NCI-H2081 (cell line): ENCODE data around the gene TUBA8.
"Not testable (repeated sequence)": the region's sequence is repeated elsewhere in the genome, so short reads cannot be mapped to it uniquely, and the experiment has no call there.

Experiments used
- DNase-seq, 2 experiments: peaks; one replicate each; lab custom pipeline; 2025; lab: John Stamatoyannopoulos, UW

Gene TUBA8

GRCh38 chr22:18130699-18131429 lies 20.3 kb downstream of the TUBA8 start:
- DNase-seq: no peak

- no peak for DNase-seq
These were observed 22.8 kb downstream of the TUBA8 start for GRCh38 chr22:18133452-18133851.

GRCh38 chr22:18136563-18137320 lies 26.1 kb downstream of the TUBA8 start:
- DNase-seq: no peak

DNA sequence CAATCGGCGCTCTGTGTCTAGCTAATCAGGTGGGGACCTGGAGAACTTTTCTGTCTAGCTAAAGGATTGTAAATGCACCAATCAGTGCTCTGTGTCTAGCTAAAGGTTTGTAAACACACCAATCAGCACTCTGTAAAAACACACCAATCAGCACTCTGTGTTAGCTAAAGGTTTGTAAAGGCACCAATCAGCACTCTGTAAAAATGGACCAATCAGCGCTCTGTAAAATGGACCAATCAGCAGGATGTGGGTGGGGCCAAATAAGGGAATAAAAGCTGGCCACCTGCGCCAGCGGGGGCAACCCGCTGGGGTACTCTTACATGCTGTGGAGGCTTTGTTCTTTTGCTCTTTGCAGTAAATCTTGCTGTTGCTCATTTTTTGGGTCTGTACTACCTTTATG lies 30.4 kb downstream of the TUBA8 start:
- DNase-seq: not testable (repeated sequence)

DNA sequence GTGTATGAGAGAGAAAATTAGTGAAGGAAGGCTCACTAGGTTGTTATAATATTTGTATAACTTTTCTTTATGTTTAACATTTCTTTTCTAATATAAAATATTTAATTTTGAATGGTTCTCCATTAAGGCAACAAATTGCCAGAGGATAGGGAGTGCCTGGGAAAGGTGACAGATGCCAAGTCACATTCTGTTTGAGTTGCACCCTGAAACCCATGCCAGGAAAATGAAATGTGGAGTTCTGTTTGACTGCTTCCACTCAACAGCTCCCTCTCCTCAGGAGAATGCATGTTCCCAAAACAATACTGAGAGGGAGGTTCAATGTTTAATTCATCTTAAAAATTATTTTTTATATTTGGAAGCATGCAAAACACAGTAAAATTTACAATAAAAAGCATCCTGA lies 33.5 kb downstream of the TUBA8 start:
- DNase-seq: no peak

GRCh38 chr22:18145676-18146388 lies 35.2 kb downstream of the TUBA8 start:
- DNase-seq: no peak

GRCh38 chr22:18146389-18146753 lies 35.8 kb downstream of the TUBA8 start:
- no peak for DNase-seq

DNA sequence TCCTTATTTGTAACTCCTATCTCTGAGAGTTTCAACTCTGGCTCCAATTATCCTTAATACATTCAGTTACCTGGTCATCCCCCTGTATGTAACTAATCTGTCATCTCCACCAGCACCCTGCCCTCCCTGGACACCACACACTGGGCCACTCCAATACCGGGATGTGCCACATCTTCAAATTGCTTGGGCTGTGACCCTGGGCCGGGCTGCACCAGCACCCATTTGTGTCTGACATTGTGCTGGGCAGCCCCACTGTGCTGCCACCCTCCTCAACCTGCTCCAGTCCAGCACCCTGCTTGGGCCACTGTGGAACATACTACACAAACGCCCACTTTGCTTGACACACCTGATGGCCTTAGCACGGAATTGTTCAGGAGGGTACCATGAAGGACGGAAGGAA lies 37.2 kb downstream of the TUBA8 start:
- DNase-seq: no peak

DNA sequence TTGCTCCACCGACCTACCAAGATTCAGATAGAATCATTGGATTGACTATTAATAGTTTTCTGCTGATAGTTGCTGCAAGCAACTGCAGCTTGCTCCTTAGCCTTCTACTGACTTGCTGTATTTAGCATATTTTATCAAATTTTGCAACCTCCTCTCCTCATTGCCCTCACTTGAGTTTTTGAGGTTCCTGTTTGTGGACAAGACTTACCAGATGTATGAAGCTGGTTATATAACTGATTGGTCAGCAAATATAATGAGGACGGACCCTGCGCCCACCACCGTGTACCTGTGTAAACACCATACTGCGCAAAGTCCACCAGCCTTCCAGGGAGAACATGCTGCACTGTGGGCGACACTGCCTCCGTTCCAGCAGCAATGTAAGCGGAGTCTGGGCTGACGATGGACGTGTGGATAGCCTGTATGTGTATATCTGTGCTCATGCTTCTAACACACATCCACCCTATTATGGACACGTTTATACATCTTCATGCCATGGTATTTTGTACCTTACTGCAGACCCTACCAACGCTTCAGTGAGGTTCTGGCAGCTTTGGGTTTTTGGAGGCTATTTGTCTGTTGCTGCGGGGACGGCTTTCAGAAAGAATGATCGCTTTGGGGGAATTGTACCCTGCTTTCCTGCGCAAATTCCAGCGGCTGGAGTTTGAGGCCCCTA lies 37.8 kb downstream of the TUBA8 start:
- DNase-seq: no peak

- DNase-seq: no peak
These were observed 41.9 kb downstream of the TUBA8 start for GRCh38 chr22:18152519-18152918.

GRCh38 chr22:18154821-18155390 lies 44.3 kb downstream of the TUBA8 start:
- DNase-seq: no peak

- DNase-seq: not testable (repeated sequence)
These were observed 44.9 kb downstream of the TUBA8 start for GRCh38 chr22:18155546-18155945.

- peak; percentile 66 to 68 for DNase-seq
These were observed 46.5 kb downstream of the TUBA8 start for GRCh38 chr22:18156878-18157713.

DNA sequence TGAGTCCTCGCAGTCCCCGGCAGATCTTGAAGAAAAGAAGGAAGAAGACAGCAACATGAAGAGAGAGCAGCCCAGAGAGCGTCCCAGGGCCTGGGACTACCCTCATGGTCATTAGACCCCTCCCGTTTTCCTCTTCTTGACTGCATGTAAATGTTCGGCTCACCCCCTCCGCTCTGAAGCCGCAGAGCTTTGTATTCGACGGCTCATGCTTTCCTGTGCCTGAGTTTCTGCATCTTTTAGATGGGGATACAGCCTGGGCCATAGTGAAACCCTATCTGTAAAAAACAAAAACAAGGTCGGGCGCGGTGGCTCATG lies 47.1 kb downstream of the TUBA8 start:
- DNase-seq: no peak

GRCh38 chr22:18160641-18161040 lies 50.0 kb downstream of the TUBA8 start:
- not testable (repeated sequence) for DNase-seq

DNA sequence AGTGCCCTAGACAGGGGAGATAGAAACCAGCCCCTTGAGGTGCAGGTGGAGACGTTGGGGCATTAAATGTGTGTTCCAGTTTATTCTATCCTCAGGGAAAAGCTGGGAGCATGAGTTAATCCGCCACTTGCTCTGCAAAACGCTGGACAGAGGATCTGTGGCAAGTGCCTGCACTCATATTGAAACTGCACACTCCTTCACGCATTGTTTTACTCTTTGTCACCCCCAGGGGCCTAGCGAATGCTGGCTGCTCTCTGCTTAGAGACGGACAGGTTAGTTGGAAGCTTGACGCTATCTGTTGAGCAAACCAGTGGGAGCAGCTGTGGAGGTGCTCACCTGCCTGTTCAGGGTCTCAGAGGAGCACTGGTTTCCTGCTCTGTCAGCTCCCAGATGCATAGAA lies 53.2 kb downstream of the TUBA8 start:
- peak in 1 of 2 experiments; percentile 32 for DNase-seq

DNA sequence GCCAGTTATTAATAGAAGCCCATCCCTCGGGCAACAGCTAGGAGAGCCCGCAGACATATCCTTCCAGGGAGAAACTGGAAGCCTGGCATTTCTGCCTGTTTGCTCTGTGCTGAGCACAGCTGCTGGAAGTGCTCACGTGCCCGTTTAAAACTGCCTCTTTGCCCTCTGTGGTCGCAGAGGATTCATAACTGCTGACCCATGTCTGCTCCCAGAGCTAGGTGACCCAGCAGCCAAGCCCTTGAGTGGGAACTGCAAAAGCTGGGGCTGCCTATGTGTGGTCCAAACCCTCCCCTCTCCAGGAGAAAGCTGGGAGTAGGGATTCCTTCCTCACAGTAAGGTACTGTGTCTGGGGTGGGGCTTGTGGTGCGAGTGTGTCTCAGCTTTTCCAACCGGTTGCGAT lies 54.0 kb downstream of the TUBA8 start:
- DNase-seq: peak in 1 of 2 experiments; percentile 56

DNA sequence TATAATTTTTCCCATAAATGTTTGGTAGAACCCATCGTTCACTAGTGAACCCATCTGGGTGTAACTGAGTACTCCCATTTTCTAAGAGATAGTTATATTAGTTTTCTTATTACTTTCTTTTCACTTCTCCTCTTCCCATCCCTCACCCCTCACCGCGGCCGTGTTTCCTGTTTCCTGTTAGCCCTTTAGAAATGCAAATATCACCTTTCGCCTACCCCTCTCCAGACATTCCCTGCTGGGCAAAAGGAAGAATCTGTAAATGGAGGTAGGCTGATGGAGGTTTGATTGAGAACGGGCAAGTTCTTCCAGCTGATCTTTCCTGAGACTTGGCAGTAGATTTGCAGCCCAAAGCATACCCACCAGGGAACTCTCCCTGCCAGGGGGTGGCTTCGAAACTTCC lies 54.7 kb downstream of the TUBA8 start:
- not testable (repeated sequence) for DNase-seq

- DNase-seq: not testable (repeated sequence)
These were observed 59.7 kb downstream of the TUBA8 start for GRCh38 chr22:18170284-18170683.

- not testable (repeated sequence) for DNase-seq
These were observed 61.6 kb downstream of the TUBA8 start for GRCh38 chr22:18172203-18172602.

- DNase-seq: not testable (repeated sequence)
These were observed 62.2 kb downstream of the TUBA8 start for GRCh38 chr22:18172776-18173175.
